Heart right ventricle (tissue), 16 donors: ENCODE measurements around the gene ERN2. TPM values are rescaled to one million over a fixed set of nuclear protein-coding genes. Genes with fewer than 3 reads are reported as not detected.

ENCODE experiments used
- ATAC-seq, 8 donors: fragments of 200-7000 bp; cut with Tn5 transposase; one replicate each; pipeline ENCODE4 v1.9.1; 2020; ENCODE audit warnings: mild to moderate bottlenecking in 8 of 8, moderate library complexity in 8 of 8, moderate number of reproducible peaks in 1 of 8
- DNase-seq, 2 donors: peaks; one replicate each; pipeline ENCODE4 v3.0.0-alpha.2; 2020
- H3K27ac ChIP-seq, 10 donors: fragments of 200-600 bp; sonication (generic) in 2 of 10; one replicate each; pipeline versions ENCODE4 v1.5.0 to v1.8.0; 2020 to 2022; ENCODE audit warnings: mild to moderate bottlenecking in 3 of 10
- H3K27me3 ChIP-seq, 7 donors: fragments of 200-600 bp; one replicate each; pipeline ENCODE4 v1.8.0; 2021 to 2022; ENCODE audit warnings: mild to moderate bottlenecking in 2 of 7
- H3K36me3 ChIP-seq, 9 donors: fragments of 200-600 bp; sonication (generic) in 1 of 9; one replicate each; pipeline versions ENCODE4 v1.5.0 to v1.8.0; 2020 to 2022; ENCODE audit warnings: mild to moderate bottlenecking in 2 of 9
- H3K4me1 ChIP-seq, 9 donors: fragments of 200-600 bp; sonication (generic) in 1 of 9; one replicate each; pipeline versions ENCODE4 v1.5.0 to v1.8.0; 2020 to 2022; ENCODE audit warnings: mild to moderate bottlenecking in 4 of 9
- H3K4me3 ChIP-seq, 10 donors: fragments of 200-600 bp; sonication (generic) in 2 of 10; one replicate each; pipeline versions ENCODE4 v1.5.0 to v1.8.0; 2020 to 2022; ENCODE audit warnings: mild to moderate bottlenecking in 7 of 10, moderate library complexity in 2 of 10
- H3K9me3 ChIP-seq, 11 donors: fragments of 200-600 bp in 10 of 11; sonication (generic) in 2 of 11; one replicate each; pipeline versions ENCODE4 v1.5.0 to v1.8.0; 2013 to 2022; ENCODE audit warnings: mild to moderate bottlenecking in 2 of 11, control low read depth in 1 of 11, moderate library complexity in 1 of 11
- WGBS, 2 donors: extraction: QIAGEN DNeasy Blood & Tissue Kit; methylation state at CpG; one replicate each; pipeline ENCODE4 v1.1.7; 2013; ENCODE audit warnings: inconsistent platforms in 1 of 2; 5-methylcytosine and 5-hydroxymethylcytosine counted together
- intact Hi-C, 10 donors: fragments of 100-400 bp; cut with DNase I; formaldehyde crosslinking; loops; one replicate each; pipeline versions ENCODE4 v1.11.1 to v1.14.2; 2022
- polyA plus RNA-seq, 2 donors: library from polyadenylated mRNA; stranded (reverse); fragments of 200-250 nt; gene quantifications; one replicate each; pipeline ENCODE4 v1.2.3, GENCODE V29; 2013
- total RNA-seq, 10 donors: library from RNA; stranded (reverse); fragmentation: NEBNext Ultra II Directional in 3 of 10; extraction: Animal tissue kit (Norgen Biotek cat#: 25700) in 3 of 10; gene quantifications; one replicate each; pipeline versions ENCODE4 v1.2.1 to v1.2.4, GENCODE V29; 2021 to 2023
- TF ChIP-seq, protein P1 (sequence below), 9 donors: fragments of 200-600 bp; sonication (generic) in 2 of 9; IDR thresholded peaks; one replicate each; pipeline versions ENCODE4 v1.5.0 to v1.8.0; 2021 to 2022; ENCODE audit warnings: antibody characterized with exemption in 9 of 9, mild to moderate bottlenecking in 5 of 9, moderate library complexity in 1 of 9
- donor health status: Arrhythmogenic right ventricular cardiomyopathy.
- donor health status: ischemic (EF 13 %, LVEDD 7.1; RV severe dilation, severe dysfunction).
- donor health status: healthy with polysubstance abuse.
- donor health status: DM: no; HTN: yes; CAD: no.
- donor health status: DM: no; HTN: no; CAD: no.
- donor health status: ischemic (EF 25% LVEDD 6.9; RV normal size, moderate dysfunction).
- donor health status: ischemic (EF 25% LVEDD 5.7; RV mildly dilated, moderate dysfunction).
- donor health status: healthy.
- donor health status: DM: yes; HTN: yes; CAD: no.
- donor health status: Ischemic cardiomyopathy.
- donor health status: ischemic (EF 35%, LVEDD 5.7; RV mildly dilated, moderate dysfunction).
- donor health status: nonischemic (EF 11% LVEDD 7.7; RV severe dilation, severe dysfunction).
- donor health status: DM: yes; HTN: yes; CAD: no.
- donor health status: PGD.
- donor health status: ischemic (EF 29% LVEDD 5.4; RV normal size, mild dysfunction).
- donor health status: nonischemic (EF 23%, LVEDD 6.1; RV moderate dilation, normal function).

The ERN2 gene
- total and polyA plus RNA-seq, 12 donors, result 0.32 to 0.34 TPM; not detected in 10

DNA sequence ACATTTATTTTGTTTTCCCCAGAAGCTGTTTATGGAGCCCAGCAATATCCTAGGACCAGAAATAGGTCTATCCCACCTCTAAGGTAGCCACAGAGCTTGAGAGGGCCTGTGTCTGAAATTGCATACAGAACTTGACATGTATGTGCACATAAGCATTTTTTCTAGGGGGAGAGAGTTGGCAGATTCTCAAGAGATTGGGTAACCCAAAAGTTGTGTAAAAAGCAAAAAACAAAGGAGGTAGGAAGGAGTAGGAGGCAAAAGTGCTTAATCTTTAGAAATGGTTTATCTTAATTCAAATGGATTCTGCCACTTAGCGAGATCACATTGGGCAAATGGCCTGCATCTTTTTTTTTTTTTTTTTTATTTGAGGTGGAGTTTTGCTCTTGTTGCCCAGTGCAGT is 30.8 kb downstream of the ERN2 start:
- no peak for ATAC-seq
- H3K27ac ChIP-seq, result no peak overlapping the region
- no peaks in the 10 kb centered on the region for H3K9me3 ChIP-seq
- intact Hi-C loops, result loop anchor here in 1 of 10 donors (5.0 kb wide), 1 partner anchor 355 kb away; no protein-coding TSS in a partner anchor
- H3K27me3 ChIP-seq, result no peaks in the 10 kb centered on the region
- TF ChIP-seq, protein P1, sequence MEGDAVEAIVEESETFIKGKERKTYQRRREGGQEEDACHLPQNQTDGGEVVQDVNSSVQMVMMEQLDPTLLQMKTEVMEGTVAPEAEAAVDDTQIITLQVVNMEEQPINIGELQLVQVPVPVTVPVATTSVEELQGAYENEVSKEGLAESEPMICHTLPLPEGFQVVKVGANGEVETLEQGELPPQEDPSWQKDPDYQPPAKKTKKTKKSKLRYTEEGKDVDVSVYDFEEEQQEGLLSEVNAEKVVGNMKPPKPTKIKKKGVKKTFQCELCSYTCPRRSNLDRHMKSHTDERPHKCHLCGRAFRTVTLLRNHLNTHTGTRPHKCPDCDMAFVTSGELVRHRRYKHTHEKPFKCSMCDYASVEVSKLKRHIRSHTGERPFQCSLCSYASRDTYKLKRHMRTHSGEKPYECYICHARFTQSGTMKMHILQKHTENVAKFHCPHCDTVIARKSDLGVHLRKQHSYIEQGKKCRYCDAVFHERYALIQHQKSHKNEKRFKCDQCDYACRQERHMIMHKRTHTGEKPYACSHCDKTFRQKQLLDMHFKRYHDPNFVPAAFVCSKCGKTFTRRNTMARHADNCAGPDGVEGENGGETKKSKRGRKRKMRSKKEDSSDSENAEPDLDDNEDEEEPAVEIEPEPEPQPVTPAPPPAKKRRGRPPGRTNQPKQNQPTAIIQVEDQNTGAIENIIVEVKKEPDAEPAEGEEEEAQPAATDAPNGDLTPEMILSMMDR (IDR thresholded peaks at IDR 0.05), result no peak
- peaks cover 3 to 33% (median 13%) of the 10 kb centered on the region in 9 donors for H3K4me1 ChIP-seq
- WGBS, 2 donors, result 100% methylated on average over 1 of the region's 1 CpG
- peaks cover 0 to 69% (median 7%) of the 10 kb centered on the region in 9 donors for H3K36me3 ChIP-seq
- H3K4me3 ChIP-seq, result no peak overlapping the region
- DNase-seq, result no peak

DNA sequence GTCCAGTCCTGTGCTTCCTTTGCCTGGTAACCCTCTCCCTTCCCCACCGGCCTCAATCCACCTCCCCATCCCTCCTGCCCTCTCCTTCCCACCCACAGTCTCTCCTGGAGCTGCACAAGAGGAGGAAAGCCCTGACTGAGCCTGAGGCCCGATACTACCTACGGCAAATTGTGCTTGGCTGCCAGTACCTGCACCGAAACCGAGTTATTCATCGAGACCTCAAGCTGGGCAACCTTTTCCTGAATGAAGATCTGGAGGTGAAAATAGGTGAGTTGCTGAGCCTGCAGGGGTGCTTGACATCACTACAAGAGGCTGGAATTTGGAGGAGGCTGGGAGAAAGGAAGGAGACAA is 33.1 kb downstream of the ERN2 start:
- Histone ChIP-seq H3K36me3 (peaks cover 0 to 56% (median 7%) of the 10 kb centered on the region in 9 donors), H3K4me1 (peaks cover 3 to 33% (median 13%) of the 10 kb centered on the region in 9 donors), H3K9me3 (no peaks in the 10 kb centered on the region), H3K27me3 (no peaks in the 10 kb centered on the region), H3K4me3 (peak overlapping the region in 1 of 10 donors; percentile 62), H3K27ac (no peak overlapping the region)
- WGBS, 2 donors, result 47 to 62% methylated on average over 6 of the region's 6 CpGs
- no peak for ATAC-seq
- TF ChIP-seq, protein P1 (IDR thresholded peaks at IDR 0.05), result no peak
- no peak for DNase-seq
- intact Hi-C loops, result loop anchor here in 1 of 10 donors (5.0 kb wide), 1 partner anchor 357 kb away; no protein-coding TSS in a partner anchor

DNA sequence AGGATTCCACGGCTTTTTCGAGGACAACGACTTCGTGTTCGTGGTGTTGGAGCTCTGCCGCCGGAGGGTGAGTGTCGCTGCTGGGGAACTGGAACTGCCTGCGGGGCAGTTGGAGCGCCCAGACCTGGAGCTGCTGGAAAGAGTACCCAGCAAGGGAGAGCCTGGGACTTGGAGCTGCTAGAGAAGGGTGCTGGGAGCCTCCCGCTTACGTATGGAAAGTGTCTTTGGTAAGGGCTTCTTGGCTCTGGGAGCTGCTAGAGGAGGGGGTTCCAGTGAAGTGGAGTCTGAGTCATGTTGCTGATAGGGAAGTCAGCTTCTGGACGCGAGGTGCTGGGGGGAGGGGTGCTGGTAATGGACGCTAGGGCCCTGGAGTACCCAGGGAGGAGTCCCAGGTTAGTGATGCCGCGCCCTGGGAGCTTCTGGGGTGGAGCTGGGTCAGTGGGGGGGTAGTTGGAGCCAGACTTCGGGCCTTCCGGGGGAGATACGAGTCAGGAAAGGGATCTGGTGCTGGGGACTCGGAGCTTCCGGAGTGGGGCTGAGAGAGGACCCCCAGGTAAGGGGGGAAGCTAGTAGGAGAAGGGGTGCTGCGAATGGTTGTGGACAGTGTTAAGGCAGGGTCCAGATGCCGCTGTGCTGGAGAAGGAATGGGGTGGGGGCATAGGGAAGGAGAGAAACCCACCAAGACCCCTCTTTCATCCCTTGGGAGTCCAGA is 33.6 kb downstream of the ERN2 start:
- no peaks in the 10 kb centered on the region for H3K27me3 ChIP-seq
- WGBS, 2 donors, result 18 to 21% methylated on average over 23 to 24 of the region's 24 CpGs
- H3K9me3 ChIP-seq, result no peaks in the 10 kb centered on the region
- H3K4me1 ChIP-seq, result peaks cover 3 to 33% (median 13%) of the 10 kb centered on the region in 9 donors
- peak overlapping the region in 9 of 10 donors; percentile 31 to 77 (median 62) for H3K4me3 ChIP-seq
- H3K36me3 ChIP-seq, result peaks cover 0 to 58% (median 5%) of the 10 kb centered on the region in 9 donors
- ATAC-seq, result no peak
- H3K27ac ChIP-seq, result peak overlapping the region in 1 of 10 donors; percentile 32
- DNase-seq, result no peak
- TF ChIP-seq, protein P1 (IDR thresholded peaks at IDR 0.05), result no peak
- intact Hi-C loops, result no loop called here

DNA sequence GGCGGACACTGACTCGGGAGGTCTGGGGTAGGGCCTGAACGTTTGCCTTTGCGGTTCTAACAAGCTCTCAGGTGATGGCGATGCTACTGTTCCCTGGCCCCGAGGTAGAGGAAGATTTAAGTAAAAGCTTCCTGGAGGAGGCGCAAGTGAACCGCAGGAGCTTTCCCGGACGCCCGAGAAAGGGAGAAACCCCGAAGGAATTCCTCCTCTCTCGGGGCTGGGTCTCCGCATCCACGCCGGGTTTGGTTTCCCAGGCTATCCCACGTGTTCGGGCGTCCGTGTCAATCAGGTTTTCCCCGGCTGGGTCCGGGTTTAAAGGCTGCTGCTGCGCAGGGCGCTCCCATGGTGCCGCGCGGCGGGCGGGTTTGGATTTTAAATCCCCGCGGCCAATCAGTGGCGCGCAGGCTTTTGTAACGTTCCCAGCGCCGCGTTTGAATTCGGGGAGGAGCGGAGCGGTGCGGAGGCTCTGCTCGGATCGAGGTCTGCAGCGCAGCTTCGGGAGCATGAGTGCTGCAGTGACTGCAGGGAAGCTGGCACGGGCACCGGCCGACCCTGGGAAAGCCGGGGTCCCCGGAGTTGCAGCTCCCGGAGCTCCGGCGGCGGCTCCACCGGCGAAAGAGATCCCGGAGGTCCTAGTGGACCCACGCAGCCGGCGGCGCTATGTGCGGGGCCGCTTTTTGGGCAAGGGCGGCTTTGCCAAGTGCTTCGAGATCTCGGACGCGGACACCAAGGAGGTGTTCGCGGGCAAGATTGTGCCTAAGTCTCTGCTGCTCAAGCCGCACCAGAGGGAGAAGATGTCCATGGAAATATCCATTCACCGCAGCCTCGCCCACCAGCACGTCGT is 34.4 kb downstream of the ERN2 start, which contains the start of gene PLK1:
TSS of gene PLK1 (plus strand) at position 460 of the 844 bp plus-strand sequence. CDS start at position 504, 44 bp downstream.
- Histone ChIP-seq H3K4me1 (peaks cover 3 to 33% (median 13%) of the 10 kb centered on the region in 9 donors), H3K4me3 (peak within 1 kb of the TSS; percentile 31 to 77 (median 60)), H3K9me3 (no peaks in the 10 kb centered on the region), H3K27me3 (no peaks in the 10 kb centered on the region), H3K27ac (peak within 1 kb of the TSS in 1 of 10 donors; percentile 32), H3K36me3 (peaks cover 0 to 58% (median 0%) of the 10 kb centered on the region in 9 donors)
- peak; percentile 64 to 74 for DNase-seq
- TF ChIP-seq, protein P1 (IDR thresholded peaks at IDR 0.05), result peak in 6 of 9 donors; percentile 19 to 49 (median 34)
- peak; percentile 89 to 96 (median 93) for ATAC-seq
- intact Hi-C loops, result no loop called here
- 1 to 3% methylated on average over 75 of the region's 75 CpGs for WGBS, 2 donors
